Peyer's patch (tissue), 4 donors: Measurements from ENCODE around the gene COG6.

Experiments
- CTCF ChIP-seq, 6 experiments: fragments of 450-650 bp in 4 of 6; fragments of 200-600 bp in 2 of 6; sonication (generic) in 1 of 6; IDR thresholded peaks; one replicate each; pipeline ENCODE4 v1.5.1; 2017 to 2019; ENCODE audit warnings: antibody characterized with exemption in 6 of 6, mild to moderate bottlenecking in 3 of 6, moderate library complexity in 1 of 6
- POLR2A ChIP-seq, 2 donors: fragments of 450-650 bp; IDR thresholded peaks; one replicate each; pipeline ENCODE4 v1.5.1; 2017; ENCODE audit warnings: antibody characterized with exemption in 2 of 2, mild to moderate bottlenecking in 2 of 2, moderate library complexity in 2 of 2

GRCh38 chr13:39712626-39713025 is 57.2 kb downstream of the COG6 start:
- TF ChIP-seq CTCF (IDR thresholded peaks at IDR 0.05) (no peak), POLR2A (IDR thresholded peaks at IDR 0.05) (no peak)
